GM23248 (cell line): ENCODE results near the gene MSANTD1.

Experiments used
- EZH2 ChIP-seq: fragments of 200-600 bp; sonication (generic); IDR thresholded peaks from 2 replicates; pipeline ENCODE4 v1.6.1; 2018; ENCODE audit warnings: antibody characterized with exemption, mild to moderate bottlenecking; ENCODE audit not compliant: insufficient read depth, poor library complexity, severe bottlenecking
- EZH2phosphoT487 ChIP-seq: fragments of 200-600 bp; sonication (generic); IDR thresholded peaks from 2 replicates; pipeline ENCODE4 v1.6.1; 2018; ENCODE audit warnings: antibody characterized with exemption, moderate library complexity, mild to moderate bottlenecking, low read depth; ENCODE audit not compliant: insufficient read depth

DNA sequence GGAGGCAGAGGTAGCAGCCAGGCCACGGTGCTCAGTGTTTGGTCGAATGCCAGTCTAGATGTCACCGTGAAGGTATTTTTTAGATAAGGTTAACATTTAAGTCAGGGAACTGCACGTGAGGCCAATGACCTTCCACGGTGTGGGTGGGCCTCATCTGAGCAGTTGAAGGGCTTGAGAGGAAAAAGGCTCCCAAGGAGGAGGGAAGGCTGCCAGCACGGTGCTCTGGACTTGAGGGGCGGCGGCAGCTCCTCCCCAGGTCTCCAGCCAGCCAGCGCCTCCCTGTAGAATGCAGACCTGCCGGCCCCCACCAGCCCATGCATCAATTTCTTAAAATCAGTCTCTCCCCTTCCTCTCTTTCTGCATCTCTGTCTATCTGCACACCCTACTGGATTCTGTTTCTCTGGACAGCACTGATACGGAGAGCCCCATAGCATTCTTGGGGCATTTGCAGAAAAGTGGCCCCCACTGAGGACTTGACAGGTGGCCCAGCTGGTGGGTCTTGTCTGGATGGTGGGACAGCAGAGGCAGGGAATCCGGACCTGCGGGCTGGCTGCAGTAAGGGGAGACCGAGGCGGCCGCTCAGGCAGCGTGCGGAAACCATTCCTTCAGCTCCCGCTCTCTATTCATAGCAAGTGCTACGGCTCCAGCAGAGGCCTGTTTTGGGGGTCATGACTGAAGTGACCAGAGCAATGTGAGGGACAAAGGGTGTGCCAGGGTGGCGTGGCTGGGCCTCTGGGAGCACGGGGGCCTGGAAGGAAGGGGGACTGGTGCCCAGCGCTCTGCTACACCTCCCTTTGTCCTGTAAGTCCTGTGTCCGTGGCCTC lies 36.0 kb downstream of the MSANTD1 start:
- TF ChIP-seq EZH2phosphoT487 = no peak
- TF ChIP-seq EZH2 = no peak
